Measurements from ENCODE around the gene DPYD. TPM values are rescaled to one million over a fixed set of nuclear protein-coding genes. Genes with fewer than 3 reads are reported as not detected.

DPYD gene
- total RNA-seq, 1 donor = 81.4 TPM

- peaks cover 4% of the 10 kb centered on the region for H3K4me1 ChIP-seq (ENCODE audit: insufficient read depth, low read length)
- H4K20me1 ChIP-seq (ENCODE audit: insufficient read depth, low read length) = no peaks in the 10 kb centered on the region
- no peaks in the 10 kb centered on the region for H3K9me3 ChIP-seq (ENCODE audit: low read depth, low read length)
- H3K27me3 ChIP-seq (ENCODE audit: insufficient read depth, low read length) = no peaks in the 10 kb centered on the region
- no peak overlapping the region for H3K4me2 ChIP-seq (ENCODE audit: insufficient read depth, low read length)
- H3K4me3 ChIP-seq (ENCODE audit: insufficient read depth, low read length) = no peak overlapping the region
- H3K79me2 ChIP-seq (ENCODE audit: insufficient read depth, low read length) = peaks cover 2% of the 10 kb centered on the region
- DNase-seq (ENCODE audit: insufficient read length, low spot score, missing footprints) = no peak
- no peak overlapping the region for H3K27ac ChIP-seq (ENCODE audit: low read depth, low read length)
- H2AFZ ChIP-seq (ENCODE audit: low read length) = no peak overlapping the region
- no peak for TF ChIP-seq CTCF (IDR thresholded peaks at IDR 0.05; ENCODE audit: extremely low read depth, low read depth, low read length)
- H3K36me3 ChIP-seq (ENCODE audit: insufficient read depth, low read length) = peaks cover 8% of the 10 kb centered on the region
Measured at GRCh38 chr1:97844552-97845089, 76.2 kb downstream of the DPYD start.

- no peak for TF ChIP-seq CTCF (IDR thresholded peaks at IDR 0.05; ENCODE audit: extremely low read depth, low read depth, low read length)
- DNase-seq (ENCODE audit: insufficient read length, low spot score, missing footprints) = no peak
- no peaks in the 10 kb centered on the region for H3K9me3 ChIP-seq (ENCODE audit: low read depth, low read length)
- no peak overlapping the region for H3K27ac ChIP-seq (ENCODE audit: low read depth, low read length)
- peaks cover 2% of the 10 kb centered on the region for H3K79me2 ChIP-seq (ENCODE audit: insufficient read depth, low read length)
- H2AFZ ChIP-seq (ENCODE audit: low read length) = no peak overlapping the region
- no peak overlapping the region for H3K4me3 ChIP-seq (ENCODE audit: insufficient read depth, low read length)
- no peaks in the 10 kb centered on the region for H3K4me1 ChIP-seq (ENCODE audit: insufficient read depth, low read length)
- H4K20me1 ChIP-seq (ENCODE audit: insufficient read depth, low read length) = no peaks in the 10 kb centered on the region
- H3K4me2 ChIP-seq (ENCODE audit: insufficient read depth, low read length) = no peak overlapping the region
- no peaks in the 10 kb centered on the region for H3K27me3 ChIP-seq (ENCODE audit: insufficient read depth, low read length)
- H3K36me3 ChIP-seq (ENCODE audit: insufficient read depth, low read length) = peaks cover 8% of the 10 kb centered on the region
Measured at GRCh38 chr1:97841338-97841737, 79.5 kb downstream of the DPYD start.

- H3K79me2 ChIP-seq (ENCODE audit: insufficient read depth, low read length) = no peaks in the 10 kb centered on the region
- H3K36me3 ChIP-seq (ENCODE audit: insufficient read depth, low read length) = no peaks in the 10 kb centered on the region
- peaks cover 9% of the 10 kb centered on the region for H3K4me1 ChIP-seq (ENCODE audit: insufficient read depth, low read length)
- H2AFZ ChIP-seq (ENCODE audit: low read length) = no peak overlapping the region
- H3K4me2 ChIP-seq (ENCODE audit: insufficient read depth, low read length) = no peak overlapping the region
- DNase-seq (ENCODE audit: insufficient read length, low spot score, missing footprints) = no peak
- no peaks in the 10 kb centered on the region for H3K27me3 ChIP-seq (ENCODE audit: insufficient read depth, low read length)
- no peak for TF ChIP-seq CTCF (IDR thresholded peaks at IDR 0.05; ENCODE audit: extremely low read depth, low read depth, low read length)
- H3K4me3 ChIP-seq (ENCODE audit: insufficient read depth, low read length) = no peak overlapping the region
- no peaks in the 10 kb centered on the region for H4K20me1 ChIP-seq (ENCODE audit: insufficient read depth, low read length)
- H3K9me3 ChIP-seq (ENCODE audit: low read depth, low read length) = no peaks in the 10 kb centered on the region
- no peak overlapping the region for H3K27ac ChIP-seq (ENCODE audit: low read depth, low read length)
Measured at GRCh38 chr1:97837161-97837560, 83.7 kb downstream of the DPYD start.

GRCh38 chr1:97834899-97835298 is 85.9 kb downstream of the DPYD start:
- H3K79me2 ChIP-seq (ENCODE audit: insufficient read depth, low read length) = no peaks in the 10 kb centered on the region

More at GRCh38 chr1:97834899-97835298, 85.9 kb downstream of the DPYD start:
- H2AFZ ChIP-seq (ENCODE audit: low read length) = no peak overlapping the region
- H3K4me2 ChIP-seq (ENCODE audit: insufficient read depth, low read length) = no peak overlapping the region
- H3K9me3 ChIP-seq (ENCODE audit: low read depth, low read length) = no peaks in the 10 kb centered on the region
- no peaks in the 10 kb centered on the region for H3K36me3 ChIP-seq (ENCODE audit: insufficient read depth, low read length)
- no peak overlapping the region for H3K4me3 ChIP-seq (ENCODE audit: insufficient read depth, low read length)
- no peaks in the 10 kb centered on the region for H3K27me3 ChIP-seq (ENCODE audit: insufficient read depth, low read length)
- no peaks in the 10 kb centered on the region for H4K20me1 ChIP-seq (ENCODE audit: insufficient read depth, low read length)
- H3K27ac ChIP-seq (ENCODE audit: low read depth, low read length) = no peak overlapping the region
- peaks cover 9% of the 10 kb centered on the region for H3K4me1 ChIP-seq (ENCODE audit: insufficient read depth, low read length)
- DNase-seq (ENCODE audit: insufficient read length, low spot score, missing footprints) = no peak
- TF ChIP-seq CTCF (IDR thresholded peaks at IDR 0.05; ENCODE audit: extremely low read depth, low read depth, low read length) = no peak
